Psoas muscle (tissue), 8 donors: ENCODE data around the gene ASXL1. TPM values are rescaled to one million over a fixed set of nuclear protein-coding genes. Genes with fewer than 3 reads are reported as not detected.
"Not testable (repeated sequence)": the region's sequence is repeated elsewhere in the genome, so short reads cannot be mapped to it uniquely, and the experiment has no call there.

Source experiments
- ATAC-seq, 4 donors: fragments of 200-7000 bp; cut with Tn5 transposase; one replicate each; pipeline ENCODE4 v1.9.1; 2020; ENCODE audit warnings: moderate library complexity in 3 of 4, mild to moderate bottlenecking in 2 of 4
- DNase-seq, 2 donors: peaks; one replicate each; pipeline ENCODE4 v3.0.0-alpha.2; 2020
- H3K27ac ChIP-seq: fragments of 200-600 bp; one replicate; pipeline ENCODE4 v1.8.0; 2022
- H3K27me3 ChIP-seq, 3 donors: fragments of 200-600 bp in 1 of 3; one replicate each; pipeline versions ENCODE4 v1.6.1 to v1.8.0; 2013 to 2022; ENCODE audit warnings: low read length in 2 of 3, mild to moderate bottlenecking in 2 of 3, moderate library complexity in 1 of 3; ENCODE audit not compliant: insufficient read depth in 3 of 3
- H3K36me3 ChIP-seq, 2 donors: fragments of 200-600 bp in 1 of 2; one replicate each; pipeline versions ENCODE4 v1.6.1 to v1.8.0; 2013 to 2022; ENCODE audit warnings: low read depth in 1 of 2, mild to moderate bottlenecking in 1 of 2, moderate library complexity in 1 of 2; ENCODE audit not compliant: insufficient read depth in 1 of 2
- H3K4me1 ChIP-seq: fragments of 200-600 bp; one replicate; pipeline ENCODE4 v1.8.0; 2022
- H3K4me3 ChIP-seq: fragments of 200-600 bp; one replicate; pipeline ENCODE4 v1.8.0; 2022; ENCODE audit warnings: mild to moderate bottlenecking
- H3K9me3 ChIP-seq: fragments of 200-600 bp; one replicate; pipeline ENCODE4 v1.8.0; 2022
- WGBS, 3 donors: extraction: QIAGEN DNeasy Blood & Tissue Kit; methylation state at CpG; one replicate each; pipeline versions ENCODE4 v1.1.6 to v1.1.7; 2013; 5-methylcytosine and 5-hydroxymethylcytosine counted together
- intact Hi-C, 2 donors: fragments of 100-400 bp; cut with DNase I; formaldehyde crosslinking; loops; one replicate each; pipeline versions ENCODE4 v1.11.0 to v1.14.2; 2022
- polyA plus RNA-seq, 3 donors: library from polyadenylated mRNA; stranded (reverse); fragments of 200-250 nt; gene quantifications; one replicate each; pipeline ENCODE4 v1.2.3, GENCODE V29; 2013
- total RNA-seq, 4 donors: library from RNA; stranded (reverse); fragmentation: NEBNext Ultra II Directional in 2 of 4; extraction: Animal tissue kit (Norgen Biotek cat#: 25700) in 2 of 4; gene quantifications; one replicate each; pipeline versions ENCODE4 v1.2.1 to v1.2.4, GENCODE V29; 2021 to 2023
- TF ChIP-seq, protein P1 (sequence below): fragments of 200-600 bp; IDR thresholded peaks from one replicate; pipeline ENCODE4 v1.8.0; 2022; ENCODE audit warnings: antibody characterized with exemption
- donor health status: healthy with polysubstance abuse.
- donor health status: DM: no; HTN: no; CAD: no; lungs with moderate emphysema.
- donor health status: Bipolar disorder and iron deficiency.
- donor health status: healthy.
- donor health status: DM: yes; HTN: yes; CAD: no.
- donor health status: DM: no; HTN: no; CAD: no.
- donor health status: DM: no; HTN: no; CAD: no.
- donor health status: DM: yes; HTN: yes; CAD: no.

The ASXL1 gene
- total and polyA plus RNA-seq, 7 donors = 18.5 to 52.0 (median 23.2) TPM

- H3K4me1 ChIP-seq = no peaks in the 10 kb centered on the region
- TF ChIP-seq, protein P1, sequence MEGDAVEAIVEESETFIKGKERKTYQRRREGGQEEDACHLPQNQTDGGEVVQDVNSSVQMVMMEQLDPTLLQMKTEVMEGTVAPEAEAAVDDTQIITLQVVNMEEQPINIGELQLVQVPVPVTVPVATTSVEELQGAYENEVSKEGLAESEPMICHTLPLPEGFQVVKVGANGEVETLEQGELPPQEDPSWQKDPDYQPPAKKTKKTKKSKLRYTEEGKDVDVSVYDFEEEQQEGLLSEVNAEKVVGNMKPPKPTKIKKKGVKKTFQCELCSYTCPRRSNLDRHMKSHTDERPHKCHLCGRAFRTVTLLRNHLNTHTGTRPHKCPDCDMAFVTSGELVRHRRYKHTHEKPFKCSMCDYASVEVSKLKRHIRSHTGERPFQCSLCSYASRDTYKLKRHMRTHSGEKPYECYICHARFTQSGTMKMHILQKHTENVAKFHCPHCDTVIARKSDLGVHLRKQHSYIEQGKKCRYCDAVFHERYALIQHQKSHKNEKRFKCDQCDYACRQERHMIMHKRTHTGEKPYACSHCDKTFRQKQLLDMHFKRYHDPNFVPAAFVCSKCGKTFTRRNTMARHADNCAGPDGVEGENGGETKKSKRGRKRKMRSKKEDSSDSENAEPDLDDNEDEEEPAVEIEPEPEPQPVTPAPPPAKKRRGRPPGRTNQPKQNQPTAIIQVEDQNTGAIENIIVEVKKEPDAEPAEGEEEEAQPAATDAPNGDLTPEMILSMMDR = no peak
- H3K4me3 ChIP-seq = no peak overlapping the region
- no peaks in the 10 kb centered on the region for H3K9me3 ChIP-seq
- WGBS, 3 donors = 77 to 82% (median 81%) methylated on average over 15 of the region's 15 CpGs
- H3K27me3 ChIP-seq = no peaks in the 10 kb centered on the region
- ATAC-seq (no peak), DNase-seq (no peak)
- no peaks in the 10 kb centered on the region for H3K36me3 ChIP-seq
- intact Hi-C loops = no loop called here
- no peak overlapping the region for H3K27ac ChIP-seq
Measured at GRCh38 chr20:32462900-32463641, 104.9 kb downstream of the ASXL1 start.

- TF ChIP-seq, protein P1 = no peak
- Histone ChIP-seq H3K4me1 (no peaks in the 10 kb centered on the region), H3K27ac (no peak overlapping the region), H3K4me3 (no peak overlapping the region), H3K27me3 (no peaks in the 10 kb centered on the region), H3K9me3 (no peaks in the 10 kb centered on the region), H3K36me3 (no peaks in the 10 kb centered on the region)
- DNase-seq (no peak), ATAC-seq (no peak)
- intact Hi-C loops = no loop called here
- WGBS, 3 donors = 67 to 75% (median 71%) methylated on average over 26 to 28 of the region's 28 CpGs
Measured at GRCh38 chr20:32463642-32464400, 105.7 kb downstream of the ASXL1 start.

- Histone ChIP-seq H3K27ac (no peak overlapping the region), H3K9me3 (no peaks in the 10 kb centered on the region), H3K4me3 (no peak overlapping the region), H3K4me1 (no peaks in the 10 kb centered on the region), H3K36me3 (no peaks in the 10 kb centered on the region), H3K27me3 (no peaks in the 10 kb centered on the region)
- DNase-seq (peak in 1 of 2 donors; percentile 37), ATAC-seq (no peak)
- WGBS, 3 donors = 87 to 90% (median 87%) methylated on average over 20 of the region's 20 CpGs
- TF ChIP-seq, protein P1 = no peak
- intact Hi-C loops = no loop called here
Measured at GRCh38 chr20:32464401-32465091, 106.4 kb downstream of the ASXL1 start.

GRCh38 chr20:32465092-32465900 lies 107.2 kb downstream of the ASXL1 start:
- H3K4me1 ChIP-seq = no peaks in the 10 kb centered on the region
- WGBS, 3 donors = 70 to 77% (median 75%) methylated on average over 22 to 24 of the region's 24 CpGs

DNA sequence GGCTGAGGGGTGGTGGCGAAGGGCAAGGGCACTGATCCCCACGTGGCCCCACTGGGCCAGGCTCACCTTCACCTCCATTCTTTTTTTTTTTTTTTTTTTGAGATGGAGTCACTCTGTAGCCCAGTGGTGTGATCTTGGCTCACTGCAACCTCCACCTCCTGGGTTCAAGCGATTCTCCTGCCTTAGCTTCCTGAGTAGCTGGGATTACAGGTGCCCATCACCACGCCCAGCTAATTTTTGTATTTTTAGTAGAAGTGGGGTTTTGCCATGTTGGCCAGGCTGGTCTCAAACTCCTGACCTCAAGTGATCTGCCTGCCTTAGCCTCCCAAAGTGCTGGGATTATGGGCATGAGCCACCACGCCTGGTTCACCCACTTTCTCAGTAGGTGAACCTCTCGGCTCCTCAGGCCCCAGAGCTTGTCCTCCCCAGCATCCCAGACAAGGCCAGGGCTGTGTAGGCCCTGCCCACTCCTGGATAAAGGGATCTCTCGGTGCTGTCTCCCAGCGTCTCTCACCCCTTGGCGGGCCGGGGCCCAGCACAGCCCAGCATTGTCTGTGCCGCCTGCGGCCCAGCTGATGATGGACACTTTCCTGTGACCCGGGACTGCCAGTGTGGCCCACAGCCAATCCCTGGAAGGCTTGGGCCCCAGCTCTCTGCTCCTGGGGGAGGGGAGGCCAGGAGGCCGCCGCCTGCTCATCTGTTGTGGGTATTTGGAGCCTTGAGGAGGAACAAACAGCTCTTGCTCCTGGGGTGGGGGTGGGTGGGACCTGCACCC lies 108.0 kb downstream of the ASXL1 start:
- H3K4me1 ChIP-seq, intact Hi-C loops, ATAC-seq, H3K36me3 ChIP-seq, H3K4me3 ChIP-seq, H3K9me3 ChIP-seq, H3K27me3 ChIP-seq: not testable (repeated sequence)
- DNase-seq = peak in 1 of 2 donors; percentile 46
- H3K27ac ChIP-seq = peak overlapping the region; percentile 58
- WGBS, 3 donors = 70 to 79% (median 77%) methylated on average over 15 of the region's 15 CpGs

More at GRCh38 chr20:32465092-32465900, 107.2 kb downstream of the ASXL1 start:
- Histone ChIP-seq H3K27ac (peak overlapping the region; percentile 58), H3K36me3 (no peaks in the 10 kb centered on the region), H3K27me3 (no peaks in the 10 kb centered on the region), H3K4me3 (no peak overlapping the region), H3K9me3 (no peaks in the 10 kb centered on the region)
- TF ChIP-seq, protein P1 = no peak
- intact Hi-C loops = no loop called here
- DNase-seq (peak; percentile 68 to 73), ATAC-seq (peak; percentile 15 to 49 (median 28))
